Measurements from ENCODE around the gene CDH15. TPM values are rescaled to one million over a fixed set of nuclear protein-coding genes. Genes with fewer than 3 reads are reported as not detected.
A peak's percentile ranks its signal among the peaks of the same experiment; 100 is the strongest.

Gene CDH15
- total RNA-seq, 2 experiments from 2014 or later: not detected

GRCh38 chr16:89138513-89138795, 33.1 kb upstream of the CDH15 start:
- POLR2A ChIA-PET: no interaction called here
- H3K9me3 Mint-ChIP-seq: no peaks in the 10 kb centered on the region
- Histone ChIP-seq H3K27ac (ENCODE audit: low read depth in 1 of 2, low read length in 2 of 2) (no peak overlapping the region), H3K4me3 (ENCODE audit: low read length) (no peak overlapping the region), H3K36me3 (ENCODE audit: insufficient read depth, low read length) (peaks cover 69% of the 10 kb centered on the region), H3K27me3 (ENCODE audit: control insufficient read depth in 1 of 2, insufficient read depth in 2 of 2, low read length in 2 of 2) (no peaks in the 10 kb centered on the region), H3K9me3 (ENCODE audit: control insufficient read depth in 1 of 2, insufficient read depth in 1 of 2, low read length in 2 of 2) (no peaks in the 10 kb centered on the region), H3K4me1 (ENCODE audit: insufficient read depth, low read length) (peaks cover 5% of the 10 kb centered on the region)
- H3K36me3 Mint-ChIP-seq (ENCODE audit: low read depth): peaks cover 51% of the 10 kb centered on the region
- no peaks in the 10 kb centered on the region for H3K4me1 Mint-ChIP-seq (ENCODE audit: low read depth)
- DNase-seq: peak in 1 of 14 experiments; percentile 9
- H3K27ac Mint-ChIP-seq: no peak overlapping the region
- ATAC-seq (ENCODE audit: poor library complexity): no peak
- intact Hi-C loops (cut with DNase I, micrococcal nuclease): no loop called here
- CTCF ChIA-PET: no interaction called here
- no peaks in the 10 kb centered on the region for H3K27me3 Mint-ChIP-seq
- no peak overlapping the region for H3K4me3 Mint-ChIP-seq
- no peak for TF ChIP-seq CTCF (IDR thresholded peaks at IDR 0.05)

- ATAC-seq (ENCODE audit: poor library complexity) (no peak), DNase-seq (peak in 1 of 14 experiments; percentile 9)
- Histone ChIP-seq H3K27ac (ENCODE audit: low read depth in 1 of 2, low read length in 2 of 2) (no peak overlapping the region), H3K36me3 (ENCODE audit: insufficient read depth, low read length) (peaks cover 64% of the 10 kb centered on the region), H3K4me1 (ENCODE audit: insufficient read depth, low read length) (peaks cover 5% of the 10 kb centered on the region), H3K27me3 (ENCODE audit: control insufficient read depth in 1 of 2, insufficient read depth in 2 of 2, low read length in 2 of 2) (no peaks in the 10 kb centered on the region), H3K4me3 (ENCODE audit: low read length) (no peak overlapping the region), H3K9me3 (ENCODE audit: control insufficient read depth in 1 of 2, insufficient read depth in 1 of 2, low read length in 2 of 2) (no peaks in the 10 kb centered on the region)
- intact Hi-C loops (cut with DNase I, micrococcal nuclease): no loop called here
- ChIA-PET CTCF (no interaction called here), POLR2A (no interaction called here)
- H3K4me1 Mint-ChIP-seq (ENCODE audit: low read depth): no peaks in the 10 kb centered on the region
- H3K36me3 Mint-ChIP-seq (ENCODE audit: low read depth): peaks cover 49% of the 10 kb centered on the region
- no peak for TF ChIP-seq CTCF (IDR thresholded peaks at IDR 0.05)
- H3K27ac Mint-ChIP-seq: no peak overlapping the region
- H3K4me3 Mint-ChIP-seq: no peak overlapping the region
- H3K9me3 Mint-ChIP-seq: no peaks in the 10 kb centered on the region
- no peaks in the 10 kb centered on the region for H3K27me3 Mint-ChIP-seq
Measured at GRCh38 chr16:89138843-89139520, 32.6 kb upstream of the CDH15 start.

GRCh38 chr16:89139907-89140361, 31.6 kb upstream of the CDH15 start:
- POLR2A ChIA-PET: no interaction called here
- Histone ChIP-seq H3K4me1 (ENCODE audit: insufficient read depth, low read length) (peaks cover 5% of the 10 kb centered on the region), H3K27me3 (ENCODE audit: control insufficient read depth in 1 of 2, insufficient read depth in 2 of 2, low read length in 2 of 2) (no peaks in the 10 kb centered on the region), H3K4me3 (ENCODE audit: low read length) (no peak overlapping the region), H3K36me3 (ENCODE audit: insufficient read depth, low read length) (peaks cover 61% of the 10 kb centered on the region), H3K9me3 (ENCODE audit: control insufficient read depth in 1 of 2, insufficient read depth in 1 of 2, low read length in 2 of 2) (no peaks in the 10 kb centered on the region), H3K27ac (ENCODE audit: low read depth in 1 of 2, low read length in 2 of 2) (no peak overlapping the region)
- TF ChIP-seq CTCF (IDR thresholded peaks at IDR 0.05): no peak
- DNase-seq: peak in 1 of 14 experiments; percentile 12
- peaks cover 44% of the 10 kb centered on the region for H3K36me3 Mint-ChIP-seq (ENCODE audit: low read depth)
- H3K4me3 Mint-ChIP-seq: no peak overlapping the region
- CTCF ChIA-PET: no interaction called here
- no peaks in the 10 kb centered on the region for H3K9me3 Mint-ChIP-seq
- no peak for ATAC-seq (ENCODE audit: poor library complexity)
- intact Hi-C loops (cut with DNase I, micrococcal nuclease): no loop called here
- H3K4me1 Mint-ChIP-seq (ENCODE audit: low read depth): no peaks in the 10 kb centered on the region
- H3K27me3 Mint-ChIP-seq: no peaks in the 10 kb centered on the region
- H3K27ac Mint-ChIP-seq: no peak overlapping the region
